GM23338 (cell line): ENCODE results near the gene RAD9B. TPM values are rescaled to one million over a fixed set of nuclear protein-coding genes. Genes with fewer than 3 reads are reported as not detected.

Experiments used
- ATAC-seq: fragments of 200-7000 bp; cut with Tn5 transposase; 3 replicates; pipeline ENCODE4 v1.9.1; 2020
- DNase-seq: peaks from one replicate; pipeline ENCODE4 v3.0.0-alpha.2; 2015; ENCODE audit warnings: low spot score
- H2AFZ ChIP-seq: fragments of 200-600 bp; sonication (generic); 2 replicates; pipeline ENCODE4 v1.8.0; 2016; ENCODE audit warnings: antibody characterized with exemption, mild to moderate bottlenecking, moderate library complexity
- H3F3A ChIP-seq: fragments of 200-600 bp; sonication (generic); replicated peaks from 2 replicates; pipeline ENCODE4 v1.8.0; 2017; ENCODE audit warnings: antibody characterized with exemption, mixed run types, low read depth
- H3K27ac ChIP-seq: fragments of 200-600 bp; sonication (generic); 2 replicates; pipeline ENCODE4 v1.6.1; 2016; ENCODE audit warnings: low read depth
- H3K27me3 ChIP-seq: fragments of 200-600 bp; sonication (generic); 2 replicates; pipeline ENCODE4 v1.8.0; 2016; ENCODE audit warnings: mild to moderate bottlenecking, mixed run types, moderate library complexity; ENCODE audit not compliant: insufficient read depth
- H3K36me3 ChIP-seq: fragments of 200-600 bp; sonication (generic); 2 replicates; pipeline ENCODE4 v1.8.0; 2016; ENCODE audit warnings: mild to moderate bottlenecking; ENCODE audit not compliant: insufficient read depth
- H3K4me1 ChIP-seq: fragments of 200-600 bp; sonication (generic); 2 replicates; pipeline ENCODE4 v1.8.0; 2016; ENCODE audit warnings: mild to moderate bottlenecking, moderate library complexity; ENCODE audit not compliant: insufficient read depth
- H3K4me2 ChIP-seq: fragments of 200-600 bp; sonication (generic); 2 replicates; pipeline ENCODE4 v1.7.1; 2017; ENCODE audit warnings: mixed run types
- H3K4me3 ChIP-seq: fragments of 200-600 bp; sonication (generic); 2 replicates; pipeline ENCODE4 v1.6.1; 2016; ENCODE audit warnings: mixed run types
- H3K79me2 ChIP-seq: fragments of 200-600 bp; sonication (generic); replicated peaks from 2 replicates; pipeline ENCODE4 v1.8.0; 2017; ENCODE audit warnings: mild to moderate bottlenecking; ENCODE audit not compliant: insufficient read depth
- H3K9me2 ChIP-seq: fragments of 200-600 bp; sonication (generic); 2 replicates; pipeline ENCODE4 v1.8.0; 2017; ENCODE audit not compliant: insufficient read depth
- H4K20me1 ChIP-seq: fragments of 200-600 bp; sonication (generic); replicated peaks from 2 replicates; pipeline ENCODE4 v1.8.0; 2017; ENCODE audit warnings: mild to moderate bottlenecking; ENCODE audit not compliant: insufficient read depth
- H3K27ac Mint-ChIP-seq: 2 replicates; pipeline ENCODE4 v1.8.0; 2020; ENCODE audit warnings: inconsistent platforms, mild to moderate bottlenecking, moderate library complexity, mixed read lengths
- H3K27me3 Mint-ChIP-seq: 3 replicates; pipeline ENCODE4 v1.8.0; 2022; ENCODE audit warnings: low read depth, mild to moderate bottlenecking, moderate library complexity, mixed read lengths, inconsistent platforms; ENCODE audit not compliant: insufficient read depth, poor library complexity
- H3K36me3 Mint-ChIP-seq: 3 replicates; pipeline ENCODE4 v1.8.0; 2021; ENCODE audit warnings: low read depth, mild to moderate bottlenecking, inconsistent platforms, moderate library complexity, mixed read lengths
- H3K4me1 Mint-ChIP-seq: 3 replicates; pipeline ENCODE4 v1.8.0; 2020; ENCODE audit warnings: mild to moderate bottlenecking, inconsistent platforms, mixed read lengths
- H3K4me3 Mint-ChIP-seq: 3 replicates; pipeline ENCODE4 v1.8.0; 2021; ENCODE audit warnings: moderate library complexity, mild to moderate bottlenecking, inconsistent platforms, mixed read lengths
- H3K9me3 Mint-ChIP-seq: 3 replicates; pipeline ENCODE4 v1.8.0; 2020; ENCODE audit warnings: moderate library complexity, mild to moderate bottlenecking, inconsistent platforms, mixed read lengths
- CREB1 ChIP-seq: fragments of 250-450 bp; sonication (Bioruptor Pico); IDR thresholded peaks from 2 replicates; pipeline ENCODE4 v1.5.0; 2020; ENCODE audit warnings: low read depth, mild to moderate bottlenecking, moderate library complexity
- CTCF ChIP-seq, 2 experiments: fragments of 200-600 bp in 1 of 2; sonication (generic) in 1 of 2; conservative IDR thresholded peaks; 2 replicates each; pipeline versions ENCODE4 v1.5.1 to v1.6.1; 2016 to 2017; ENCODE audit warnings: antibody characterized with exemption in 2 of 2, low read depth in 2 of 2, mild to moderate bottlenecking in 2 of 2, moderate library complexity in 1 of 2
- EZH2 ChIP-seq: fragments of 200-600 bp; sonication (generic); IDR thresholded peaks from one replicate; pipeline ENCODE4 v1.8.0; 2017; ENCODE audit warnings: antibody characterized with exemption, mild to moderate bottlenecking, low read depth; ENCODE audit not compliant: unreplicated experiment
- EZH2phosphoT487 ChIP-seq: fragments of 200-600 bp; sonication (generic); IDR thresholded peaks from one replicate; pipeline ENCODE4 v1.8.1; 2018; ENCODE audit warnings: antibody characterized with exemption; ENCODE audit not compliant: unreplicated experiment
- JUNB ChIP-seq: IDR thresholded peaks from one replicate; pipeline ENCODE4 v1.6.1; 2016; ENCODE audit warnings: antibody characterized with exemption; ENCODE audit not compliant: unreplicated experiment
- POLR2AphosphoS5 ChIP-seq: IDR thresholded peaks from 2 replicates; pipeline ENCODE4 v1.6.1; 2016; ENCODE audit warnings: antibody characterized with exemption, low read depth
- STAT1 ChIP-seq: IDR thresholded peaks from one replicate; pipeline ENCODE4 v1.6.1; 2016; ENCODE audit warnings: antibody characterized with exemption; ENCODE audit not compliant: unreplicated experiment
- ZNF114 ChIP-seq: fragments of 250-450 bp; sonication (Bioruptor Pico); IDR thresholded peaks from 2 replicates; pipeline ENCODE4 v1.5.0; 2020; ENCODE audit warnings: mild to moderate bottlenecking, moderate library complexity
- ZNF331 ChIP-seq: fragments of 250-450 bp; sonication (Bioruptor Pico); IDR thresholded peaks from 2 replicates; pipeline ENCODE4 v1.5.0; 2020; ENCODE audit warnings: low read depth, mild to moderate bottlenecking, moderate library complexity
- polyA plus RNA-seq: library from polyadenylated mRNA; unstranded; fragments of >200 nt; fragmentation: Nextera tagmentation; extraction: Ambion mirVana; gene quantifications from 2 replicates; pipeline ENCODE4 v1.2.1, GENCODE V29; 2016
- total RNA-seq: library from RNA; depleted of rRNA; stranded (reverse); fragments of >200 nt; shearing (Covaris generic); gene quantifications from 2 replicates; pipeline ENCODE4 v1.2.3, GENCODE V29; 2014
- TF ChIP-seq, protein P1 (sequence below): IDR thresholded peaks from one replicate; pipeline ENCODE4 v1.6.1; 2018; ENCODE audit warnings: antibody characterized with exemption; ENCODE audit not compliant: unreplicated experiment

The RAD9B gene
- total and polyA plus RNA-seq, 2 experiments from 2014 or later = not detected

DNA sequence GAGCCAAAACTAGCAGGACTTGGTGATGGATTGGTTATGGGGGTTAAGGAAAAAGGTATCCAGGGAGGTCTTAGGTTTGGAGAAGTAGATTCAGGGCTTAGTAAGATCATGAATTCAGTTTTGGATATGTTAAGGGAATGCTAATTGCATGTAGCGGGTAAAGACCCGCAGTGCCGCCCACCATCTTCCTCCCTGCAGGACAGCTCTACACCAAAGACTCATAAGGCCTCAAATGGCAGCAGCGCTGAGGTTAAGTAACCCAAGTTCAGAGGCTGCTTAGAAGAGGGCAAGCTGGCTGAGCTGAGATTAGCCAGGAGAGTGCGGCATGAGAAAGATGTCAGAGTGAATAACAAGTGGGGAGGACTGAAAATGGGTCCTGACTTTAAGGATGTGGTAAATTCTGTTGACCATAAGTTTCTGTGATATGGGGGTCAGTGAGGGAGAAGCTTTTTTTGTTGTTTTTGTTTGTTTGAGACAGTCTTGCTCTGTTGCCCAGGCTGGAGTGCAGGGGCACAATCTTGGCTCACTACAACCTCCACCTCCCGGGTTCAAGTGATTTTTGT, 26.2 kb downstream of the RAD9B start (continued):
- TF ChIP-seq, protein P1, sequence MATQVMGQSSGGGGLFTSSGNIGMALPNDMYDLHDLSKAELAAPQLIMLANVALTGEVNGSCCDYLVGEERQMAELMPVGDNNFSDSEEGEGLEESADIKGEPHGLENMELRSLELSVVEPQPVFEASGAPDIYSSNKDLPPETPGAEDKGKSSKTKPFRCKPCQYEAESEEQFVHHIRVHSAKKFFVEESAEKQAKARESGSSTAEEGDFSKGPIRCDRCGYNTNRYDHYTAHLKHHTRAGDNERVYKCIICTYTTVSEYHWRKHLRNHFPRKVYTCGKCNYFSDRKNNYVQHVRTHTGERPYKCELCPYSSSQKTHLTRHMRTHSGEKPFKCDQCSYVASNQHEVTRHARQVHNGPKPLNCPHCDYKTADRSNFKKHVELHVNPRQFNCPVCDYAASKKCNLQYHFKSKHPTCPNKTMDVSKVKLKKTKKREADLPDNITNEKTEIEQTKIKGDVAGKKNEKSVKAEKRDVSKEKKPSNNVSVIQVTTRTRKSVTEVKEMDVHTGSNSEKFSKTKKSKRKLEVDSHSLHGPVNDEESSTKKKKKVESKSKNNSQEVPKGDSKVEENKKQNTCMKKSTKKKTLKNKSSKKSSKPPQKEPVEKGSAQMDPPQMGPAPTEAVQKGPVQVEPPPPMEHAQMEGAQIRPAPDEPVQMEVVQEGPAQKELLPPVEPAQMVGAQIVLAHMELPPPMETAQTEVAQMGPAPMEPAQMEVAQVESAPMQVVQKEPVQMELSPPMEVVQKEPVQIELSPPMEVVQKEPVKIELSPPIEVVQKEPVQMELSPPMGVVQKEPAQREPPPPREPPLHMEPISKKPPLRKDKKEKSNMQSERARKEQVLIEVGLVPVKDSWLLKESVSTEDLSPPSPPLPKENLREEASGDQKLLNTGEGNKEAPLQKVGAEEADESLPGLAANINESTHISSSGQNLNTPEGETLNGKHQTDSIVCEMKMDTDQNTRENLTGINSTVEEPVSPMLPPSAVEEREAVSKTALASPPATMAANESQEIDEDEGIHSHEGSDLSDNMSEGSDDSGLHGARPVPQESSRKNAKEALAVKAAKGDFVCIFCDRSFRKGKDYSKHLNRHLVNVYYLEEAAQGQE = no peak
- TF ChIP-seq JUNB (no peak), EZH2 (no peak), POLR2AphosphoS5 (no peak)

- Mint-ChIP-seq H3K9me3 (no peaks in the 10 kb centered on the region), H3K4me3 (no peak overlapping the region), H3K4me1 (peaks cover 11% of the 10 kb centered on the region; the same call in 2 of the 3 replicates), H3K27ac (no peak overlapping the region), H3K27me3 (peaks cover 4% of the 10 kb centered on the region), H3K36me3 (no peaks in the 10 kb centered on the region)
- TF ChIP-seq EZH2 = no peak
- TF ChIP-seq CREB1 (CRISPR knock-in tag) = no peak
- H3K79me2 ChIP-seq = no peaks in the 10 kb centered on the region
- no peaks in the 10 kb centered on the region for H3K36me3 ChIP-seq
- ATAC-seq (no peak), DNase-seq (no peak)
- H4K20me1 ChIP-seq = no peaks in the 10 kb centered on the region
- no peaks in the 10 kb centered on the region for H3F3A ChIP-seq
- no peak overlapping the region for H3K27ac ChIP-seq
- H3K9me2 ChIP-seq = 0 out of 2 replicates have a peak, but pooled peaks cover 4% of the 10 kb centered on the region
- no peaks in the 10 kb centered on the region; the same call in 1 of the 2 replicates for H3K4me1 ChIP-seq
- no peak overlapping the region for H3K4me2 ChIP-seq
- H3K4me3 ChIP-seq = no peak overlapping the region
- no peaks in the 10 kb centered on the region for H3K27me3 ChIP-seq
- no peak overlapping the region for H2AFZ ChIP-seq
These were observed 28.4 kb downstream of the RAD9B start for GRCh38 chr12:110530511-110530910.

- H3K9me2 ChIP-seq = 0 out of 2 replicates have a peak, but pooled peaks cover 4% of the 10 kb centered on the region
- peaks cover 4% of the 10 kb centered on the region; the same call in 1 of the 2 replicates for H4K20me1 ChIP-seq
- no peak overlapping the region for H3K4me2 ChIP-seq
- ATAC-seq (no peak), DNase-seq (no peak)
- H2AFZ ChIP-seq = no peak overlapping the region
- H3K27ac ChIP-seq = no peak overlapping the region
- no peak overlapping the region for H3K4me3 ChIP-seq
- peaks cover 11% of the 10 kb centered on the region; the same call in 2 of the 3 replicates for H3K4me1 Mint-ChIP-seq
- H3K36me3 Mint-ChIP-seq = peaks cover 6% of the 10 kb centered on the region
- H3F3A ChIP-seq = no peaks in the 10 kb centered on the region
- no peaks in the 10 kb centered on the region for H3K27me3 ChIP-seq
- H3K27me3 Mint-ChIP-seq = peaks cover 4% of the 10 kb centered on the region
- H3K36me3 ChIP-seq = peaks cover 8% of the 10 kb centered on the region; the same call in 1 of the 2 replicates
- H3K79me2 ChIP-seq = no peaks in the 10 kb centered on the region
- H3K9me3 Mint-ChIP-seq = no peaks in the 10 kb centered on the region
- H3K4me3 Mint-ChIP-seq = no peak overlapping the region
- H3K4me1 ChIP-seq = no peaks in the 10 kb centered on the region; the same call in 1 of the 2 replicates
- no peak overlapping the region for H3K27ac Mint-ChIP-seq
- TF ChIP-seq EZH2 (no peak), JUNB (no peak), STAT1 (no peak), EZH2phosphoT487 (no peak), CTCF (conservative IDR thresholded peaks at IDR 0.05; ENCODE audit: low read depth in 2 of 2) (no peak), ZNF331 (no peak), CREB1 (CRISPR knock-in tag) (no peak), POLR2AphosphoS5 (no peak), ZNF114 (no peak)
- TF ChIP-seq, protein P1 = no peak
These were observed 29.7 kb downstream of the RAD9B start for GRCh38 chr12:110531741-110532333.
